Upper lobe of left lung (tissue), 6 donors: ENCODE measurements around the gene KANSL1. TPM values are rescaled to one million over a fixed set of nuclear protein-coding genes. Genes with fewer than 3 reads are reported as not detected.
A peak's percentile ranks its signal among the peaks of the same experiment; 100 is the strongest.

Experiments used
- ATAC-seq, 2 donors: fragments of 200-7000 bp; cut with Tn5 transposase; one replicate each; pipeline ENCODE4 v1.9.1; 2022; ENCODE audit warnings: mild to moderate bottlenecking in 2 of 2, moderate library complexity in 2 of 2; ENCODE audit not compliant: low FRiP score in 2 of 2
- DNase-seq, 2 donors: peaks; one replicate each; pipeline ENCODE4 v3.0.0-alpha.2; 2019 to 2020
- H3K27ac ChIP-seq, 4 donors: fragments of 200-600 bp; sonication (generic); one replicate each; pipeline ENCODE4 v1.5.1; 2016 to 2019
- H3K27me3 ChIP-seq, 4 donors: fragments of 200-600 bp; sonication (generic); one replicate each; pipeline ENCODE4 v1.5.1; 2017 to 2019
- H3K36me3 ChIP-seq, 4 donors: fragments of 200-600 bp; sonication (generic); one replicate each; pipeline ENCODE4 v1.5.1; 2016 to 2019
- H3K4me1 ChIP-seq, 4 donors: fragments of 200-600 bp; sonication (generic); one replicate each; pipeline ENCODE4 v1.5.1; 2018 to 2019
- H3K4me3 ChIP-seq, 4 donors: fragments of 200-600 bp; sonication (generic); one replicate each; pipeline ENCODE4 v1.5.1; 2017 to 2019; ENCODE audit warnings: mild to moderate bottlenecking in 2 of 4, moderate library complexity in 1 of 4
- H3K9me3 ChIP-seq, 4 donors: fragments of 200-600 bp; sonication (generic); one replicate each; pipeline ENCODE4 v1.5.1; 2018 to 2019
- CTCF ChIP-seq, 6 experiments: fragments of 450-650 bp in 4 of 6; fragments of 200-600 bp in 2 of 6; sonication (generic) in 2 of 6; IDR thresholded peaks; one replicate each; pipeline ENCODE4 v1.5.1; 2016 to 2019; ENCODE audit warnings: antibody characterized with exemption in 6 of 6
- EP300 ChIP-seq, 4 donors: sonication (generic); formaldehyde crosslinking; IDR thresholded peaks; one replicate each; pipeline ENCODE4 v1.5.1; 2017; ENCODE audit warnings: antibody characterized with exemption in 4 of 4, control low read depth in 2 of 4
- POLR2A ChIP-seq, 4 donors: fragments of 450-650 bp; IDR thresholded peaks; one replicate each; pipeline ENCODE4 v1.5.1; 2016 to 2017; ENCODE audit warnings: antibody characterized with exemption in 4 of 4, mild to moderate bottlenecking in 2 of 4
- POLR2AphosphoS5 ChIP-seq, 2 donors: sonication (generic); formaldehyde crosslinking; IDR thresholded peaks; one replicate each; pipeline ENCODE4 v1.5.1; 2017; ENCODE audit warnings: antibody characterized with exemption in 2 of 2
- WGBS, 2 donors: methylation state at CpG; one replicate each; pipeline ENCODE4 v1.1.5; 2017 to 2018; 5-methylcytosine and 5-hydroxymethylcytosine counted together
- total RNA-seq, 6 donors: library from RNA; depleted of rRNA in 4 of 6; stranded (reverse); fragments of >200 nt in 4 of 6; gene quantifications; one replicate each; pipeline versions ENCODE4 v1.1.0 to v1.2.1, GENCODE V29; 2016 to 2021
- donor health status: DM: no; HTN: no; CAD: no; lungs with moderate emphysema.
- donor health status: DM: no; HTN: yes; CAD: no; lungs with severe emphysema.

The KANSL1 gene
- total RNA-seq, 6 donors from 2014 or later: 60.5 to 294 (median 108) TPM

- 73 to 76% methylated on average over 14 of the region's 14 CpGs for WGBS, 2 donors
- ATAC-seq: no peak
Measured at GRCh38 chr17:46167826-46168569, 25.2 kb downstream of the KANSL1 start.

GRCh38 chr17:46167267-46167666 lies 26.0 kb downstream of the KANSL1 start:
- H3K27me3 ChIP-seq: no peaks in the 10 kb centered on the region
- 50 to 56% methylated on average over 2 of the region's 2 CpGs for WGBS, 2 donors
- no peak overlapping the region for H3K4me3 ChIP-seq
- ATAC-seq (no peak), DNase-seq (no peak)
- no peak overlapping the region for H3K27ac ChIP-seq
- peaks cover 60 to 88% (median 72%) of the 10 kb centered on the region in 4 donors for H3K4me1 ChIP-seq
- H3K36me3 ChIP-seq: peaks cover 0 to 27% (median 8%) of the 10 kb centered on the region in 4 donors
- TF ChIP-seq CTCF (IDR thresholded peaks at IDR 0.05): no peak
- TF ChIP-seq POLR2AphosphoS5 (IDR thresholded peaks at IDR 0.05): no peak
- no peak for TF ChIP-seq EP300 (IDR thresholded peaks at IDR 0.05)
- H3K9me3 ChIP-seq: no peaks in the 10 kb centered on the region

More at GRCh38 chr17:46167826-46168569, 25.2 kb downstream of the KANSL1 start:
- no peak for DNase-seq
- H3K9me3 ChIP-seq: no peaks in the 10 kb centered on the region
- peak overlapping the region in 2 of 4 donors; percentile 22 to 67 for H3K27ac ChIP-seq
- no peaks in the 10 kb centered on the region for H3K27me3 ChIP-seq
- H3K4me1 ChIP-seq: peaks cover 55 to 86% (median 67%) of the 10 kb centered on the region in 4 donors
- peaks cover 0 to 27% (median 8%) of the 10 kb centered on the region in 4 donors for H3K36me3 ChIP-seq
- TF ChIP-seq POLR2AphosphoS5 (IDR thresholded peaks at IDR 0.05) (no peak), EP300 (IDR thresholded peaks at IDR 0.05) (no peak), POLR2A (IDR thresholded peaks at IDR 0.05) (no peak), CTCF (IDR thresholded peaks at IDR 0.05) (no peak)
- H3K4me3 ChIP-seq: no peak overlapping the region

- Histone ChIP-seq H3K4me3 (no peak overlapping the region), H3K9me3 (no peaks in the 10 kb centered on the region), H3K4me1 (peaks cover 60 to 93% (median 75%) of the 10 kb centered on the region in 4 donors), H3K36me3 (peaks cover 0 to 24% (median 6%) of the 10 kb centered on the region in 4 donors), H3K27ac (no peak overlapping the region), H3K27me3 (no peaks in the 10 kb centered on the region)
- ATAC-seq (no peak), DNase-seq (no peak)
- no peak for TF ChIP-seq CTCF (IDR thresholded peaks at IDR 0.05)
- TF ChIP-seq POLR2AphosphoS5 (IDR thresholded peaks at IDR 0.05): no peak
- no peak for TF ChIP-seq POLR2A (IDR thresholded peaks at IDR 0.05)
- no peak for TF ChIP-seq EP300 (IDR thresholded peaks at IDR 0.05)
- WGBS, 2 donors: 44 to 47% methylated on average over 2 of the region's 2 CpGs
Measured at GRCh38 chr17:46166692-46167249, 26.5 kb downstream of the KANSL1 start.

GRCh38 chr17:46163929-46164594 lies 29.2 kb downstream of the KANSL1 start:
- Histone ChIP-seq H3K36me3 (no peaks in the 10 kb centered on the region), H3K4me1 (peaks cover 59 to 85% (median 75%) of the 10 kb centered on the region in 4 donors), H3K9me3 (no peaks in the 10 kb centered on the region), H3K27me3 (no peaks in the 10 kb centered on the region), H3K4me3 (no peak overlapping the region), H3K27ac (peak overlapping the region in 2 of 4 donors; percentile 3 to 8)
- TF ChIP-seq EP300 (IDR thresholded peaks at IDR 0.05) (no peak), CTCF (IDR thresholded peaks at IDR 0.05) (no peak), POLR2A (IDR thresholded peaks at IDR 0.05) (no peak)
- 31 to 43% methylated on average over 4 of the region's 4 CpGs for WGBS, 2 donors
- DNase-seq (no peak), ATAC-seq (no peak)
